ENCODE measurements around the gene TNFSF13. TPM values are rescaled to one million over a fixed set of nuclear protein-coding genes. Genes with fewer than 3 reads are reported as not detected.

Gene TNFSF13
- total RNA-seq, 1 donor from 2014 or later: 101 TPM

DNA sequence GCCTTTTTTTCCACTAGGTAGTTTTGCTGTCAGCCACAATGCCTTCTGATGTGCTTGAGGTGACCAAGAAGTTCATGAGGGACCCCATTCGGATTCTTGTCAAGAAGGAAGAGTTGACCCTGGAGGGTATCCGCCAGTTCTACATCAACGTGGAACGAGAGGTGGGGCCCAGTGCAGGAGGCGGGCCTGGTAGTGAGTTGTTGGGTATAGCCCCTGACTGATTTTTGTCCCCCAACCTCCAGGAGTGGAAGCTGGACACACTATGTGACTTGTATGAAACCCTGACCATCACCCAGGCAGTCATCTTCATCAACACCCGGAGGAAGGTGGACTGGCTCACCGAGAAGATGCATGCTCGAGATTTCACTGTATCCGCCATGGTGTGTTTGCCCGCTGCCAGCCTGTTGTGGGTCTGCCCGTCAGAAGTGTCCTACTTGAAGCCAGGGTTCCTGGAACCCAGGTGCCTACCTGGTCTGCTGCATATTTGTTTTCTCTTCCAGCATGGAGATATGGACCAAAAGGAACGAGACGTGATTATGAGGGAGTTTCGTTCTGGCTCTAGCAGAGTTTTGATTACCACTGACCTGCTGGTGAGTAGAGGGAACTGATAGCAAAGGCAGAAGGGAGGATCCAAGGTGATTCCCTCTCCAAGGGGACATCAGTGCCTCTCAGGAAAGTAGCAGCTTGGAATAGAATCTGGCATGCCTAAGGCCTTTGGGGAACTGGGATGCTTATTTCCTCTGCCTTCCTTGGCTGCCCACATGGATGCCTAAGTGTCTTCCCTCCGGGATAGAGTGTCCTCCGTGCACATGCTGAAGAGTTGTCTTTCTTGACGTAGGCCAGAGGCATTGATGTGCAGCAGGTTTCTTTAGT is 19.0 kb downstream of the TNFSF13 start:
- peak overlapping the region; percentile 72 for H3K4me3 ChIP-seq
- DNase-seq: no peak
- peak overlapping the region; percentile 2 for H3K27ac ChIP-seq
- TF ChIP-seq, protein P1, sequence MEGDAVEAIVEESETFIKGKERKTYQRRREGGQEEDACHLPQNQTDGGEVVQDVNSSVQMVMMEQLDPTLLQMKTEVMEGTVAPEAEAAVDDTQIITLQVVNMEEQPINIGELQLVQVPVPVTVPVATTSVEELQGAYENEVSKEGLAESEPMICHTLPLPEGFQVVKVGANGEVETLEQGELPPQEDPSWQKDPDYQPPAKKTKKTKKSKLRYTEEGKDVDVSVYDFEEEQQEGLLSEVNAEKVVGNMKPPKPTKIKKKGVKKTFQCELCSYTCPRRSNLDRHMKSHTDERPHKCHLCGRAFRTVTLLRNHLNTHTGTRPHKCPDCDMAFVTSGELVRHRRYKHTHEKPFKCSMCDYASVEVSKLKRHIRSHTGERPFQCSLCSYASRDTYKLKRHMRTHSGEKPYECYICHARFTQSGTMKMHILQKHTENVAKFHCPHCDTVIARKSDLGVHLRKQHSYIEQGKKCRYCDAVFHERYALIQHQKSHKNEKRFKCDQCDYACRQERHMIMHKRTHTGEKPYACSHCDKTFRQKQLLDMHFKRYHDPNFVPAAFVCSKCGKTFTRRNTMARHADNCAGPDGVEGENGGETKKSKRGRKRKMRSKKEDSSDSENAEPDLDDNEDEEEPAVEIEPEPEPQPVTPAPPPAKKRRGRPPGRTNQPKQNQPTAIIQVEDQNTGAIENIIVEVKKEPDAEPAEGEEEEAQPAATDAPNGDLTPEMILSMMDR (IDR thresholded peaks at IDR 0.05): no peak
- no peaks in the 10 kb centered on the region for H3K9me3 ChIP-seq
- intact Hi-C loops (cut with DNase I): no loop called here
- H3K36me3 ChIP-seq: peaks cover 51% of the 10 kb centered on the region
- peaks cover 65% of the 10 kb centered on the region for H3K4me1 ChIP-seq
- no peak for ATAC-seq
- H3K27me3 ChIP-seq: no peaks in the 10 kb centered on the region

DNA sequence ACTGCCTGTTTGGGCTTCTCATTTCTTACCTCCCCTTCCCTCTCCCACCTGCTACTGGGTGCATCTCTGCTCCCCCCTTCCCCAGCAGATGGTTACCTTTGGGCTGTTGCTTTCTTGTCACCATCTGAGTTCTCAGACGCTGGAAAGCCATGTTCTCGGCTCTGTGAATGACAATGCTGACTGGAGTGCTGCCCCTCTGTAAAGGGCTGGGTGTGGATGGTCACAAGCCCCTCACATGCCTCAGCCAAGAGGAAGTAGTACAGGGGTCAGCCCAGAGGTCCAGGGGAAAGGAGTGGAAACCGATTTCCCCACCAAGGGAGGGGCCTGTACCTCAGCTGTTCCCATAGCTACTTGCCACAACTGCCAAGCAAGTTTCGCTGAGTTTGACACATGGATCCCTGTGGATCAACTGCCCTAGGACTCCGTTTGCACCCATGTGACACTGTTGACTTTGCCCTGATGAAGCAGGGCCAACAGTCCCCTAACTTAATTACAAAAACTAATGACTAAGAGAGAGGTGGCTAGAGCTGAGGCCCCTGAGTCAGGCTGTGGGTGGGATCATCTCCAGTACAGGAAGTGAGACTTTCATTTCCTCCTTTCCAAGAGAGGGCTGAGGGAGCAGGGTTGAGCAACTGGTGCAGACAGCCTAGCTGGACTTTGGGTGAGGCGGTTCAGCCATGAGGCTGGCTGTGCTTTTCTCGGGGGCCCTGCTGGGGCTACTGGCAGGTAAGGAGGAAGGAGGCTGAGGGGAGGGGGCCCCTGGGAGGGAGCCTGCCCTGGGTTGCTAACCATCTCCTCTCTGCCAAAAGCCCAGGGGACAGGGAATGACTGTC is 20.7 kb downstream of the TNFSF13 start, which contains the start of gene CD68:
TSS of gene CD68 (plus strand) at position 638 of the 833 bp plus-strand sequence. CDS start at position 678, 40 bp downstream.
- TF ChIP-seq, protein P1 (IDR thresholded peaks at IDR 0.05): no peak
- intact Hi-C loops (cut with DNase I): no loop called here
- peaks cover 68% of the 10 kb centered on the region for H3K4me1 ChIP-seq
- H3K27ac ChIP-seq: peak within 1 kb of the TSS; percentile 89
- no peaks in the 10 kb centered on the region for H3K27me3 ChIP-seq
- ATAC-seq: peak; percentile 67
- peaks cover 48% of the 10 kb centered on the region for H3K36me3 ChIP-seq
- DNase-seq: peak; percentile 86
- H3K4me3 ChIP-seq: peak within 1 kb of the TSS; percentile 72
- no peaks in the 10 kb centered on the region for H3K9me3 ChIP-seq

DNA sequence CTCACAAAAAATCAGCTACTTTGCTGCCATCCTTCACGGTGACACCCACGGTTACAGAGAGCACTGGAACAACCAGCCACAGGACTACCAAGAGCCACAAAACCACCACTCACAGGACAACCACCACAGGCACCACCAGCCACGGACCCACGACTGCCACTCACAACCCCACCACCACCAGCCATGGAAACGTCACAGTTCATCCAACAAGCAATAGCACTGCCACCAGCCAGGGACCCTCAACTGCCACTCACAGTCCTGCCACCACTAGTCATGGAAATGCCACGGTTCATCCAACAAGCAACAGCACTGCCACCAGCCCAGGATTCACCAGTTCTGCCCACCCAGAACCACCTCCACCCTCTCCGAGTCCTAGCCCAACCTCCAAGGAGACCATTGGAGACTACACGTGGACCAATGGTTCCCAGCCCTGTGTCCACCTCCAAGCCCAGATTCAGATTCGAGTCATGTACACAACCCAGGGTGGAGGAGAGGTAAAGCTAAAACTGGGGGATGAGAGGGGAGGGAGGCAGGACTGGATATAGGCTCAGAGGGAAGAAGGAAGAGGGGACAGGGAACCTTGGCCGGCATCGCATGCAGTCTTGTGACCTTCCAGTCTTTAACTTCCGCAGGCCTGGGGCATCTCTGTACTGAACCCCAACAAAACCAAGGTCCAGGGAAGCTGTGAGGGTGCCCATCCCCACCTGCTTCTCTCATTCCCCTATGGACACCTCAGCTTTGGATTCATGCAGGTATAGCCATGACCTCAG is 21.5 kb downstream of the TNFSF13 start:
- intact Hi-C loops (cut with DNase I): no loop called here
- Histone ChIP-seq H3K36me3 (peaks cover 40% of the 10 kb centered on the region), H3K27me3 (no peaks in the 10 kb centered on the region), H3K27ac (peak overlapping the region; percentile 89), H3K9me3 (no peaks in the 10 kb centered on the region), H3K4me3 (peak overlapping the region; percentile 72), H3K4me1 (peaks cover 68% of the 10 kb centered on the region)
- DNase-seq (no peak), ATAC-seq (peak; percentile 0)
- TF ChIP-seq, protein P1 (IDR thresholded peaks at IDR 0.05): no peak

DNA sequence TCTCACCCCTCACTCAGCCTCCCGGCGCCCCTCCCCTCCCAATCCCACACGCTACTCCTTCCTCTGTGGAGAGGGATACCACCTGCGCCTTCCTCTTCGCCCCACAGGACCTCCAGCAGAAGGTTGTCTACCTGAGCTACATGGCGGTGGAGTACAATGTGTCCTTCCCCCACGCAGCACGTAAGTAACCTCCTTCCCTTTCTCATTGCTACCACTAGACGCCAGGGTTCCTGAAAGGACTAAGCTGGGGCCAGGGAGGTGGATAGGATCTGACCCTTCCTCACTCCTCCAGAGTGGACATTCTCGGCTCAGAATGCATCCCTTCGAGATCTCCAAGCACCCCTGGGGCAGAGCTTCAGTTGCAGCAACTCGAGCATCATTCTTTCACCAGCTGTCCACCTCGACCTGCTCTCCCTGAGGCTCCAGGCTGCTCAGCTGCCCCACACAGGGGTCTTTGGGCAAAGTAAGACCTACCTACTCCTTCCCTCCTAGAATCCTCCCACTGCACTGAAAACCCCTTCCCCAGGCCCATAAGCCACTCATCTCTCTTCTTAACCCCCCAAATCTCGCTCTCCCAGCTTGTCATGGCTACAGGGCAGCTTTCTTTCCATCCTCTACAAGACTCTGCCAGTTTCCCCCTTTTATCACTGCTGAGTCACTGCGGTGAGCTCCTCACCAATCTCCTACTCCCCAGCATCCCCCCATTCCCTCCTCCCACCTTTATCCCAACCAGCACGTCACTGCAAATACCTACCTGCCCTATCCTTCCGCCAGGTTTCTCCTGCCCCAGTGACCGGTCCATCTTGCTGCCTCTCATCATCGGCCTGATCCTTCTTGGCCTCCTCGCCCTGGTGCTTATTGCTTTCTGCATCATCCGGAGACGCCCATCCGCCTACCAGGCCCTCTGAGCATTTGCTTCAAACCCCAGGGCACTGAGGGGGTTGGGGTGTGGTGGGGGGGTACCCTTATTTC is 22.3 kb downstream of the TNFSF13 start:
- DNase-seq: no peak
- H3K9me3 ChIP-seq: no peaks in the 10 kb centered on the region
- intact Hi-C loops (cut with DNase I): no loop called here
- H3K4me1 ChIP-seq: peaks cover 65% of the 10 kb centered on the region
- peaks cover 31% of the 10 kb centered on the region for H3K36me3 ChIP-seq
- TF ChIP-seq, protein P1 (IDR thresholded peaks at IDR 0.05): no peak
- peak overlapping the region; percentile 72 for H3K4me3 ChIP-seq
- peak overlapping the region; percentile 89 for H3K27ac ChIP-seq
- no peak for ATAC-seq
- no peaks in the 10 kb centered on the region for H3K27me3 ChIP-seq
